H1 (cell line): ENCODE measurements around the gene LY6G6F. TPM values are rescaled to one million over a fixed set of nuclear protein-coding genes. Genes with fewer than 3 reads are reported as not detected.
A peak's percentile ranks its signal among the peaks of the same experiment; 100 is the strongest.

Experiments used
- CTCF ChIA-PET: fragments of 300-600 bp; sonication (Branson Sonifier 250); formaldehyde crosslinking; loops from one replicate; lab custom pipeline; 2021; ENCODE audit not compliant: partially characterized antibody; lab: Charles Lee
- POLR2A ChIA-PET: fragments of 300-600 bp; sonication (Branson Sonifier 250); formaldehyde crosslinking; loops from one replicate; lab custom pipeline; 2021; ENCODE audit warnings: inconsistent platforms; ENCODE audit not compliant: partially characterized antibody; lab: Charles Lee
- DNase-seq, 2 experiments: peaks; one replicate each; pipeline versions ENCODE4 v3.0.0 to v3.0.0-alpha.2; 2010 to 2022; ENCODE audit warnings: low spot score in 2 of 2, low read depth in 1 of 2, mixed read lengths in 1 of 2
- FAIRE-seq: peaks from 2 replicates; lab custom pipeline; 2011; peaks lifted over from hg19 to GRCh38; lab: Jason Lieb, UNC
- H2AFZ ChIP-seq: 2 replicates; pipeline ENCODE4 v1.8.1; 2012; ENCODE audit warnings: low read length, inconsistent platforms
- H2AK5ac ChIP-seq: 2 replicates; pipeline ENCODE4 v1.6.1; 2013; ENCODE audit warnings: low read depth, low read length
- H2BK120ac ChIP-seq: replicated peaks from 2 replicates; pipeline ENCODE3; 2013; ENCODE audit warnings: low read depth, low read length, inconsistent platforms
- H2BK12ac ChIP-seq: 2 replicates; pipeline ENCODE4 v1.6.1; 2013; ENCODE audit warnings: low read depth, low read length
- H2BK15ac ChIP-seq: 2 replicates; pipeline ENCODE4 v1.6.1; 2013; ENCODE audit warnings: low read length
- H2BK20ac ChIP-seq: 2 replicates; pipeline ENCODE4 v1.6.1; 2013; ENCODE audit warnings: low read length
- H2BK5ac ChIP-seq: 2 replicates; pipeline ENCODE4 v1.6.1; 2013; ENCODE audit warnings: low read depth, low read length
- H3K14ac ChIP-seq: 2 replicates; pipeline ENCODE4 v1.6.1; 2013; ENCODE audit warnings: inconsistent platforms; ENCODE audit not compliant: insufficient read length
- H3K18ac ChIP-seq: 2 replicates; pipeline ENCODE4 v1.6.1; 2013; ENCODE audit warnings: low read length; ENCODE audit errors: extremely low read depth
- H3K23ac ChIP-seq: 2 replicates; pipeline ENCODE4 v1.6.1; 2013; ENCODE audit warnings: inconsistent platforms; ENCODE audit not compliant: insufficient read length
- H3K23me2 ChIP-seq: 2 replicates; pipeline ENCODE4 v1.6.1; 2013; ENCODE audit warnings: low read depth, low read length
- H3K27ac ChIP-seq: 2 replicates; pipeline ENCODE4 v1.6.1; 2011; ENCODE audit warnings: low read depth, low read length, inconsistent platforms
- H3K27me3 ChIP-seq, 4 experiments: replicated peaks in 1 of 4; 1 replicate in 1 of 4; 2 replicates in 3 of 4; pipeline versions ENCODE4 v1.6.1 to v1.8.1; 2011 to 2013; ENCODE audit warnings: low read length in 3 of 4, mild to moderate bottlenecking in 3 of 4, inconsistent platforms in 2 of 4, mixed read lengths in 2 of 4, moderate library complexity in 1 of 4; ENCODE audit not compliant: control insufficient read depth in 3 of 4, insufficient read depth in 3 of 4; ENCODE audit errors: extremely low read depth in 1 of 4
- H3K36me3 ChIP-seq, 4 experiments: 2 replicates each; pipeline versions ENCODE4 v1.6.1 to v1.8.1; 2011 to 2013; ENCODE audit warnings: mild to moderate bottlenecking in 4 of 4, low read length in 3 of 4, moderate library complexity in 2 of 4, control low read depth in 1 of 4, inconsistent platforms in 1 of 4; ENCODE audit not compliant: insufficient read depth in 4 of 4, control insufficient read depth in 2 of 4
- H3K4ac ChIP-seq: replicated peaks from 2 replicates; pipeline ENCODE3; 2013; ENCODE audit warnings: low read length, low read depth, mixed read lengths, inconsistent platforms; ENCODE audit not compliant: insufficient read length
- H3K4me1 ChIP-seq, 4 experiments: replicated peaks in 1 of 4; 1 replicate in 1 of 4; 2 replicates in 3 of 4; pipeline versions ENCODE4 v1.6.1 to v1.8.1; 2011 to 2013; ENCODE audit warnings: low read length in 3 of 4, inconsistent platforms in 2 of 4, mixed read lengths in 1 of 4; ENCODE audit not compliant: insufficient read depth in 4 of 4, control insufficient read depth in 3 of 4
- H3K4me2 ChIP-seq, 2 experiments: 2 replicates each; pipeline versions ENCODE4 v1.6.1 to v1.8.1; 2011 to 2013; ENCODE audit warnings: low read depth in 2 of 2, low read length in 2 of 2, control low read depth in 1 of 2, inconsistent platforms in 1 of 2, mild to moderate bottlenecking in 1 of 2; ENCODE audit not compliant: insufficient read depth in 1 of 2
- H3K4me3 ChIP-seq, 4 experiments: fragments of 200-600, 300-600 bp in 1 of 4; sonication (generic), shearing (Covaris generic), sonication (Bioruptor Twin) in 1 of 4; 2 replicates each; pipeline versions ENCODE4 v1.5.1 to v1.8.1; 2011 to 2016; ENCODE audit warnings: low read length in 4 of 4, low read depth in 3 of 4, control low read depth in 2 of 4, inconsistent platforms in 2 of 4, mild to moderate bottlenecking in 2 of 4, mixed read lengths in 1 of 4, moderate library complexity in 1 of 4; ENCODE audit not compliant: insufficient read depth in 2 of 4; ENCODE audit errors: extremely low read depth in 1 of 4
- H3K56ac ChIP-seq: replicated peaks from 2 replicates; pipeline ENCODE3; 2013; ENCODE audit warnings: low read depth, mild to moderate bottlenecking, mixed read lengths, low read length, inconsistent platforms; ENCODE audit not compliant: insufficient read length
- H3K79me1 ChIP-seq: 2 replicates; pipeline ENCODE4 v1.6.1; 2013; ENCODE audit warnings: low read depth, low read length, control low read depth
- H3K79me2 ChIP-seq, 2 experiments: 2 replicates each; pipeline versions ENCODE4 v1.6.1 to v1.8.1; 2012 to 2013; ENCODE audit warnings: low read length in 2 of 2, mild to moderate bottlenecking in 2 of 2, inconsistent platforms in 1 of 2; ENCODE audit not compliant: insufficient read depth in 2 of 2, control insufficient read depth in 1 of 2
- H3K9ac ChIP-seq, 4 experiments: replicated peaks in 1 of 4; 1 replicate in 1 of 4; 2 replicates in 3 of 4; pipeline versions ENCODE4 v1.6.1 to v1.8.1; 2011 to 2013; ENCODE audit warnings: low read depth in 3 of 4, low read length in 3 of 4, control low read depth in 2 of 4, mild to moderate bottlenecking in 2 of 4, moderate library complexity in 2 of 4, inconsistent platforms in 1 of 4; ENCODE audit errors: extremely low read depth in 1 of 4
- H3K9me3 ChIP-seq, 2 experiments: 2 replicates each; pipeline versions ENCODE4 v1.6.1 to v1.8.1; 2012 to 2013; ENCODE audit warnings: mild to moderate bottlenecking in 2 of 2, moderate library complexity in 2 of 2, control low read depth in 1 of 2, inconsistent platforms in 1 of 2, low read depth in 1 of 2, low read length in 1 of 2, mixed read lengths in 1 of 2; ENCODE audit not compliant: insufficient read depth in 2 of 2
- H4K20me1 ChIP-seq, 2 experiments: replicated peaks in 1 of 2; 2 replicates each; pipeline versions ENCODE3 to v1.8.1; 2011 to 2013; ENCODE audit warnings: inconsistent platforms in 2 of 2, low read length in 2 of 2, mild to moderate bottlenecking in 1 of 2; ENCODE audit not compliant: insufficient read depth in 2 of 2, control insufficient read depth in 1 of 2
- H4K5ac ChIP-seq: 2 replicates; pipeline ENCODE4 v1.6.1; 2013; ENCODE audit warnings: low read length, low read depth, mixed read lengths, inconsistent platforms; ENCODE audit not compliant: insufficient read length
- H4K8ac ChIP-seq: 2 replicates; pipeline ENCODE4 v1.8.0; 2013; ENCODE audit warnings: mild to moderate bottlenecking, moderate library complexity, low read length, inconsistent platforms; ENCODE audit not compliant: insufficient read depth; ENCODE audit errors: extremely low read depth
- H4K91ac ChIP-seq: replicated peaks from 2 replicates; pipeline ENCODE3; 2013; ENCODE audit warnings: low read length, mixed read lengths, inconsistent platforms; ENCODE audit not compliant: insufficient read length
- CREB1 ChIP-seq: IDR thresholded peaks from 2 replicates; pipeline ENCODE4 v1.6.1; 2012; ENCODE audit warnings: inconsistent platforms
- GTF2F1 ChIP-seq: IDR thresholded peaks from 2 replicates; pipeline ENCODE4 v1.6.1; 2012; ENCODE audit warnings: low read depth, low read length, improper control_type of control experiment, borderline replicate concordance
- NANOG ChIP-seq: IDR thresholded peaks from 2 replicates; pipeline ENCODE4 v1.6.1; 2011; ENCODE audit warnings: low read length, low read depth, mild to moderate bottlenecking, inconsistent platforms; ENCODE audit not compliant: insufficient read depth, poor library complexity, severe bottlenecking
- RFX5 ChIP-seq: IDR thresholded peaks from 2 replicates; pipeline ENCODE4 v1.6.1; 2011; ENCODE audit warnings: low read depth, low read length, improper control_type of control experiment, borderline replicate concordance
- SP4 ChIP-seq: IDR thresholded peaks from 2 replicates; pipeline ENCODE4 v1.6.1; 2012; ENCODE audit warnings: low read length, inconsistent platforms
- WGBS, 2 experiments: shearing (Covaris generic) in 1 of 2; methylation state at CpG; one replicate each; pipeline versions ENCODE4 v1.1.6 to v1.1.7; 2013 to 2015; ENCODE audit warnings: low lambda C conversion rate in 2 of 2, mixed read lengths in 2 of 2, inconsistent platforms in 1 of 2, low coverage in 1 of 2, missing lambda C conversion rate in 1 of 2; ENCODE audit not compliant: insufficient replicate concordance in 2 of 2, insufficient coverage in 1 of 2, insufficient read length in 1 of 2; ENCODE audit errors: extremely low coverage in 1 of 2, missing lambda C conversion rate in 1 of 2; 5-methylcytosine and 5-hydroxymethylcytosine counted together
- polyA plus RNA-seq, 7 experiments: library from polyadenylated mRNA; depleted of rRNA in 3 of 7; stranded (reverse) in 5 of 7; unstranded in 2 of 7; fragments of >200 nt in 5 of 7; fragments of 200-250 nt in 2 of 7; gene quantifications; 1 replicate in 5 of 7; 2 replicates in 1 of 7; 4 replicates in 1 of 7; pipeline versions ENCODE4 v1.2.1 to v1.2.3, GENCODE V29; 2011 to 2013; ENCODE audit warnings: missing spikeins in 2 of 7, mixed read lengths in 2 of 7
- total RNA-seq: library from RNA; stranded (reverse); fragmentation: NEBNext Ultra II Directional; extraction: Animal tissue kit (Norgen Biotek cat#: 25700); gene quantifications from 2 replicates; pipeline ENCODE4 v1.2.1, GENCODE V29; 2021
- TF ChIP-seq, protein P1 (sequence below): IDR thresholded peaks from 2 replicates; pipeline ENCODE4 v1.6.1; 2012; ENCODE audit warnings: inconsistent platforms
- TF ChIP-seq, protein P2 (sequence below): IDR thresholded peaks from 2 replicates; pipeline ENCODE4 v1.6.1; 2012; ENCODE audit warnings: low read length, inconsistent platforms

Gene LY6G6F
- total and polyA plus RNA-seq, 2 of the 8 experiments (the other 6 are each of a cell fraction or from before 2014, with no cell fraction given), result not detected

DNA sequence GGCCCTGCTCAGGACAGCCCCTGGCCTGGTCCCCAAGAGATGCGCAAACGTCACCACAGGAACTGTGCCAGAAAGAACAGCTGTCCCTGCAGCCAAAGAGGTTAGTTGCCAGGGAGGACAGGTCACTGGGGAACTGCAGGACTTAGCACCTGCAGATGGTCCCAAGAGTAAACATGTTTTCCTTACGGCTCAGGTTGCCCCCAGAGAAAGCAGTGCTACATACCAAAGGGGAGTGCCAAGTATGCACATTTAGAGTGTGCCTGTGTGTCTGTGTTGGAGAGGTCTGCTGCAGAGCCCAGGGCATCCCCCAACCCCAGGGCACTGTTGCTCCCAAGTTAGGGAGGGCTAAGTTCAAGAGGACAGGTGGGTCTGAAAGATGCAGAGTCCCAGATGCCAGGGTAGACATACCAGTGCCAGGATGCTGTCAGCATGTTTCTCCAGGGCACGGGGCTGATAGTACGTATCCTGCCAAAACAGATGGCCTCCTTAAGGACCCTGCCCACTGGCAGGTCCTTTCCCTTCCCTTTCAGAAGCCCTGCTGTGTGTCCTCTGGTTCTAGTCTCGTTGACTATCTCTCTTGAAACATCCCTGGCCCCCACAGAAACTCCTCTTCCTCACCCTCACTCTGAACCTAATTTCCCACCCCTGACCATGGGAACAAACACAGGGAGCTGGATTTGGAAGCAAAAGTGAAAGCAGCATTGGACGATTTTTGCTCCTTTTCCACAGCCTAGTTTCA is 4.8 kb upstream of the LY6G6F start:
- H2BK120ac ChIP-seq, result no peak overlapping the region
- H4K20me1 ChIP-seq, result no peaks in the 10 kb centered on the region
- 0 out of 2 replicates have a peak overlapping the region, but pooled peaks have one; percentile 31 for H2BK5ac ChIP-seq
- no peak overlapping the region for H2AFZ ChIP-seq
- TF ChIP-seq RFX5, result no peak
- TF ChIP-seq NANOG, result no peak
- TF ChIP-seq SP4, result no peak
- TF ChIP-seq, protein P1, sequence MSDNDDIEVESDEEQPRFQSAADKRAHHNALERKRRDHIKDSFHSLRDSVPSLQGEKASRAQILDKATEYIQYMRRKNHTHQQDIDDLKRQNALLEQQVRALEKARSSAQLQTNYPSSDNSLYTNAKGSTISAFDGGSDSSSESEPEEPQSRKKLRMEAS, result no peak
- TF ChIP-seq CREB1, result no peak
- no peak for TF ChIP-seq GTF2F1
- TF ChIP-seq, protein P2, sequence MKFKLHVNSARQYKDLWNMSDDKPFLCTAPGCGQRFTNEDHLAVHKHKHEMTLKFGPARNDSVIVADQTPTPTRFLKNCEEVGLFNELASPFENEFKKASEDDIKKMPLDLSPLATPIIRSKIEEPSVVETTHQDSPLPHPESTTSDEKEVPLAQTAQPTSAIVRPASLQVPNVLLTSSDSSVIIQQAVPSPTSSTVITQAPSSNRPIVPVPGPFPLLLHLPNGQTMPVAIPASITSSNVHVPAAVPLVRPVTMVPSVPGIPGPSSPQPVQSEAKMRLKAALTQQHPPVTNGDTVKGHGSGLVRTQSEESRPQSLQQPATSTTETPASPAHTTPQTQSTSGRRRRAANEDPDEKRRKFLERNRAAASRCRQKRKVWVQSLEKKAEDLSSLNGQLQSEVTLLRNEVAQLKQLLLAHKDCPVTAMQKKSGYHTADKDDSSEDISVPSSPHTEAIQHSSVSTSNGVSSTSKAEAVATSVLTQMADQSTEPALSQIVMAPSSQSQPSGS, result no peak
- H3K23me2 ChIP-seq, result peaks cover 8% of the 10 kb centered on the region; the same call in 1 of the 2 replicates
- H3K36me3 ChIP-seq, result peaks cover 0 to 5% (median under 1%) of the 10 kb centered on the region in 4 experiments; a peak in 3 of 8 replicates
- WGBS, 2 experiments, result 75% methylated on average over 7 of the region's 7 CpGs; no CpG with 5 or more reads in 1 of the 2 experiments
- peaks cover 2 to 5% (median 3%) of the 10 kb centered on the region in 4 experiments; a peak in 4 of 7 replicates for H3K4me1 ChIP-seq
- no peak for FAIRE-seq
- H2AK5ac ChIP-seq, result 0 out of 2 replicates have a peak overlapping the region, but pooled peaks have one; percentile 46
- no peak overlapping the region for H3K27ac ChIP-seq
- H3K79me1 ChIP-seq, result peaks cover 6% of the 10 kb centered on the region
- DNase-seq, result no peak
- H3K4ac ChIP-seq, result no peak overlapping the region
- H2BK12ac ChIP-seq, result no peak overlapping the region
- no peak overlapping the region for H3K23ac ChIP-seq
- H3K27me3 ChIP-seq, result no peaks in the 10 kb centered on the region
- H3K14ac ChIP-seq, result no peak overlapping the region
- H3K18ac ChIP-seq, result no peak overlapping the region
- peak overlapping the region; percentile 69 to 94 (median 90) for H3K4me3 ChIP-seq
- H3K4me2 ChIP-seq, result peak overlapping the region; percentile 68 to 82
- no peak overlapping the region for H4K8ac ChIP-seq
- H3K79me2 ChIP-seq, result peaks cover 0 to 7% of the 10 kb centered on the region in 2 experiments; a peak in 2 of 4 replicates
- ChIA-PET CTCF (interaction anchor here (1.3 to 1.8 kb wide), 2 partner anchors 12 to 28 kb away, joined by 5 read pairs; no protein-coding TSS in a partner anchor), POLR2A (interaction anchor here (0.7 to 3.2 kb wide), 9 partner anchors 10 to 137 kb away, joined by 3 to 36 read pairs (median 3); partner anchors contain the start of genes DDAH2, GPANK1, LSM2 and LY6G5C)
- peak overlapping the region; percentile 22 for H3K56ac ChIP-seq
- no peak overlapping the region for H4K5ac ChIP-seq
- H3K9me3 ChIP-seq, result no peaks in the 10 kb centered on the region
- H3K9ac ChIP-seq, result peak overlapping the region in 3 of 4 experiments; percentile 65 to 85 (median 80); a peak in 6 of 7 replicates
- H4K91ac ChIP-seq, result no peak overlapping the region
- H2BK15ac ChIP-seq, result peak overlapping the region; percentile 19; the same call in 1 of the 2 replicates
- H2BK20ac ChIP-seq, result no peak overlapping the region
